ENCODE data around the gene FAXDC2.

FAXDC2 gene

DNA sequence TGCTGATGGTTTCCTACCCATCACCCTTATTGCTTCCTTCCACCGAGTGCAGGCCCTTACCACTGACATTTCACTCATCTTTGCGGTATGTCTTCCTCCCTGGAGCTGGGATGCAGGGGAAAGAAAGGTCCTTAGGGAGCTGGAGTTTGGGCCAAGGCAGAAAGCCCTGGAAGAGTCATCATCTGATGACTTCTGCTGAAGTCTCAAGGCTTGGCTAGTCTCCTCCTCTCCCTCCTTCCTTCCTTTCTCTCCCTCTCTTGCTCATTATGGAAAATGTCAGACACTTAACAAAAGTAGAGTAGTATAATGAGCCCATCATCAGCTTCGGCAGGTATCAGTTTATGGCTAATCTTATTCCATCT is 55.2 kb downstream of the FAXDC2 start:
- no peak for DNase-seq (ENCODE audit: low spot score)

DNA sequence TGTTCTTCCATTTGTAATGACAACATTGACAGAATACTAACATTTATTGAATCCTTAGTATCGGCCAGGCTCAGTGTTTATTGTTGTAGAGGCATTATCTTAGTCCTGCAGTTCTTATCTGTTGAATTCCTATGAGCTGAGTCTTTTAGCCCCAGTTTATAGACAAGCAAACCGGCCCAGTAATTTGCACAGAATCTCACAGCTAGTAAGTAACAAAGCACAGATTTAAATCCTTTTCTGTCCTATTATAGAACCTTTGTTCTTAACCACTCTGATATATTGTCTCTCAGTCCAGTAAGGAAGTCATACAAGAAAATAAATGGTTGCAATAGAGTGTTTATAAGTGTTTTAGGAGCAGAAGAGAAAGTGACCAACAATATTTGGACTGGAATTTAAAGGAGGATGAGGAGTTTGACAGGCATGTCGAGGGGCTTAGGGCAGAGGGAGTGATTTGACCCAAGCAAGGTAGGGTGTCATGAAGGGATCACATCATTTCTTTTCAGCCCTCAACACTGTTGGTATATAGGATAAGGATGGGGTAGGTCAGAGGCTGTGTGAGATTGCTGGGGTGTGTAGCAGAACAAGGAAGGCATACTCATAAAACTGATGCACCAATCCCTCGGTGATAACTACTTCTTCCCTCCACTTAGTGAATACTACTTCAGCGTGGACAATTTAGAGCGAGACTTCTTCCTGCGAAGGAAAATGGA is 55.7 kb downstream of the FAXDC2 start:
- no peak for DNase-seq (ENCODE audit: low spot score)

DNA sequence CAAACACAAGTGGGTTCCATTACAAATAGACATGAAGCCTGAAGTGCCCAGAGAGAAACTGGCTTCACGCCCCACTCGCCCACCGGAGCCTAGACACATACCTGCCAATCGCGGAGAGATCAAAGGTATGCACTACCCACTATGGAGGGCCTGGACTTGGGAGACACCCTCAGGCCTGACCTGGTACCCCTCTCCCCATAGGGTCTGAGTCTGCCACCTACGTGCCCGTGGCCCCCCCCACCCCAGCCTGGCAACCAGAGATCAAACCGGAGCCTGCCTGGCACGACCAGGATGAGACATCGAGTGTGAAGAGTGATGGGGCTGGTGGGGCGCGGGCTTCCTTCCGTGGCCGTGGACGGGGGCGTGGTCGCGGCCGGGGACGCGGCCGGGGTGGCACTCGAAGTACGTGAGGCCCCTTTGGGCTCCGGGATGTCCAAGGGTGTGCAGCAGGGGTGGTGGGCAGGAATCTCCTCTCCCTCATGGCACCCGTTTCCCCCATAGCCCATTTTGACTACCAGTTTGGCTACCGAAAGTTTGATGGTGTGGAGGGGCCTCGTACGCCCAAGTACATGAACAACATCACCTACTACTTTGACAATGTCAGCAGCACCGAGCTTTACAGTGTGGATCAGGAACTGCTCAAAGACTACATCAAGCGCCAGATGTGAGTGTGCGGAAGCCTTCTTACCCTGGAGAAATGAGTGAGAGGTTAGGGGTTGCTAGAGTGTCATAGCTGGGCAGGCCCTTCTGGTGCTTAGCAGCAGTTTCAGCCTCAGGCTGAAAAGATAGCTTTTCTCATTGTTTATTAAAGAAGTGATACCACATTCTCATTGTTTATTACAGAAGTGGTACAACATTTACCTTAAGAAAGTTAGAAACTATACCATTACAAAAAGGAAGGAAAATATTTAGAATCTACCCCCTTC is 56.5 kb downstream of the FAXDC2 start:
- no peak for DNase-seq (ENCODE audit: low spot score)

DNA sequence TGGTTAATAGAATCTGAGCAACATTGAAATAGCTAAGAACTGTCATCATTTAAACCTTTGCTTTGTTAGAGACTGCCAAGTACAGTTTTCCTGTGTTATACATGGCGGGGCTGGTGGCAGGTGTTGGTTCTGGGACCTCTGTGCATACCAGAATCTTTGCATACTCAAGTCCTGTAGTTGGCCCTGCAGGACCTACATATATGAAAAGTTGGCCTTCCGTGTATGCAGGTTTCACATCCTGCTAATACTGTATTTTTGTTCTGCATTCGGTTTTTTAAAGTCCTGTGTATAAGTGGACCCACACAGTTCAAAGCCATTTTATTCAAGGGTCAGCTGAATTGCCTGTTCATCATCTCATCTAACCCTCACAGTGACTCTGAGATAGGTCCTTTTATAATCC is 58.9 kb downstream of the FAXDC2 start:
- DNase-seq (ENCODE audit: low spot score), result no peak

DNA sequence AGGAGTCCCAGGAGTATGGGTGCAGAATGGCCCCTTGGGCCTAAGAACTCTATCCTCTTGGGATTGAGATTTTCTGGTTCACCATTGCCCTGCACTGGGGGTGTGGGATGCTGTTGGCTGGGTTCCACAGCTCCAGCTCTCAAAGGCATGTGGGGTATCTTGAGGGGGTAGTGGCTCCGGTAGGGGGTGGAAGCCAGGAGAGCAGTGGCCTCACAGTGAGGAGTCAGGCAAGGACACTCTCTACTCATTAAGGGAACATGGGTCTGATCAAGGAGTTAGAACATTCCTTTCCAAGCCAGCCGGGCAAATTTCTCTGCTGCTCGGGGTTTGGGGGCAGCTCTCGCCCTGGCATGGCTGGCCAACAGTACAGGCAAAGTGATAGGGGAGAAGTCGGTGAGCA is 62.2 kb downstream of the FAXDC2 start:
- no peak for DNase-seq (ENCODE audit: low spot score)

DNA sequence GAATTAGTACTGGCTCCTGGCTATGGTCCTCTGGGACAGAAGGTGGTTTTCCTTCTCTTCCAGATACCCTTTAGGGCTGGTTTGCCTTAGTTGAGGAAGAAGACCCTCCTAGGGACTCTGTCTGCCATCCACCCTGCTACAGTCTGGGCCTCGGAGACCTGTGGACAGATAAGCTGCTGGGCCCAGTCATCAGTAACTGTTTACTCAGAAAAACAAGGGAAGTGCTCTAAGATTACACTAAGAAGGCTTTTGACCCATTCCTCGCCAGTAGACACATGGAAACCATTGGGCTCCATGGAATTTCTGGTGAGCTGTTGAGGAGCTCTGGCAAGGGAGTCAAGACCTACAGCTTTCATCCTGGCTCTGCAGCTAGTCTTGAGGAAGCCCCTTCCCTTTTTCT is 64.0 kb downstream of the FAXDC2 start:
- DNase-seq (ENCODE audit: low spot score), result no peak

DNA sequence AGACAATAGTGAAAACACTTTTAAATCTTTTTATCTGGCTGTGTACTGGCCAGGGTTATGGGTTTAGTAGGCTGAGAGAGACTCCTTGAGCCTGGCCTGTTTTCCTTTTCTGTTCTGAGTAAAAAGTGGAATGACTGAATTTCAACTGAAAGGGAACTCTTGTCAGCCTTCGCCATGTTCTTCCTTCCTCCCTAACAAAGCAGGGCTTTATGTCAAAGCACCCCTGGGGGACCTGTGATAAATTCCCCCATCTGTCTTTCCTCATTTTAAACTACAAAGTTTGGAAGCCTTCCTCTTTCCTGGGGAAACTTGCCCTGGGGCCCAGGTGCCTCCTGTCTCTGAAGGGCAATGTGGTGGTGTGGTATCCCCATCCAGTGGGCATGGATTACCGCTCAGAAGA is 65.5 kb downstream of the FAXDC2 start:
- DNase-seq (ENCODE audit: low spot score), result no peak

DNA sequence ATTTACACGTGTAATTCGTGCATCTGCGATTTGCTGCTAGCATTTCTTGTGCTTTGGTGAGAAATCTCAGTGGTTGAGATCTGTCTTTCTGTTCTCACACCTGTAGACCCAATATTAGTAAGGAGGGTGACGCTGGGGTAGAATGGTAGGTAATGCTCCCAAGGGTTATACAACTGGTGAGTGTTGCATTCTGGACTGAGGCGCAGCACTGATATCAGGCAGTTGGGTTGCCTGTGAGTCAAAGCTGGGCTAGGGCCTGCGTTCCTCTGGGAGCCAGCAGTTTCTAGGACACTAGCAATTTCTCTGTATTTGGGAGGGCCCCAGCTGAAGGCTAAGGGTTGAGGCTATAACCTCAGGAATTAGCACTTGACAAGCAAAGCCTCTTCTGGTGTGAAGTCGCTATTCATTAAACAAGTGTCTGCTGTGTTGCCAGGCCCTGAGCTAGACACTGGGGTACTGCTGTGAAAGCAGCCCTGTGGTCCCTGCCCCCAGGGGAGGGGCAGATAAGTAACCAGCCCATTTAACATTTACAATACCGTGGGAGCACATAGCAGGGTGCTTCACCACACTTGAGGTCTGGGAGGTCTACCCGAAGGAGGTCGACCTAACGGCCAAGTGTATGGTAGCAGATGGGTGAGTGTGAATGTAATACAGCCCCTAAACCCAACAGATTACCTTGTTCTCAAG is 66.5 kb downstream of the FAXDC2 start:
- no peak for DNase-seq (ENCODE audit: low spot score)

DNA sequence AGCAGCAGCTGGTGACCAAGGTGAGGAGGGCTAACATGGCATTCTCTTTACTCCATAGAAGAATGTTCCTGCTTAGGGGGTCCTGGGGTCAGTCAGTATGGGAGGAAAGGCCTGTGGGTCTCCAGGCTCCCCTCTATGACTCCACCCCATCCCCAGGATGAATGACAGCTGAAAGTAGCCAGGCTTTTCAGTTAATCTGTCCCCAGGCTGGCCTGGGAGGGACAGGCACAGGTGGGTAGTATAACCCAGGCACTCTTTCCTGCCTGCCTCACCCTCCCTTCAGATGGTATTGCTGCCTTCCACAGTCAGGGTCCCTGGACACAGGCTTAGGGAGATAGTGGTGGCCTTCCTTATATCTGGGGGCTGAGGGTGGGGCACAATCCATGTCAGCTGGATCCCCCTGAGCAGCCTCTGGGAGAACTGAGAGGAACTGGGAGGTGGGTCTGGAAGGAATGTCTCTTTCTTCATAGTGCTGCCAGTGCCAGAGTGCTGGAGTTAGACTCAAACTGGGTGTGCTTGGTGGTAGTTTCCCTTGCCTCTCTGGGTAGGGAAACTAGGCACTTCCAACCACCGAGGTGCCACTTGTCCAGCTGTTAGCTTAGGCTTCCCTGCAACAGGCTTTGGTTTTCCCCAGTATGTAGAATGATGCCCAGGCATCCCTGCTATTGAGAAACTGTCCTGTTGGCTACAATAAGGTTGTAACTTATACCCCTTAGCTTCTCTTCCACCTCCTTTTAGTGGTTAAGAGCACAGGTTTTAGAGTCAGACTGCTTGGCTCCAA is 67.4 kb downstream of the FAXDC2 start:
- no peak for DNase-seq (ENCODE audit: low spot score)

DNA sequence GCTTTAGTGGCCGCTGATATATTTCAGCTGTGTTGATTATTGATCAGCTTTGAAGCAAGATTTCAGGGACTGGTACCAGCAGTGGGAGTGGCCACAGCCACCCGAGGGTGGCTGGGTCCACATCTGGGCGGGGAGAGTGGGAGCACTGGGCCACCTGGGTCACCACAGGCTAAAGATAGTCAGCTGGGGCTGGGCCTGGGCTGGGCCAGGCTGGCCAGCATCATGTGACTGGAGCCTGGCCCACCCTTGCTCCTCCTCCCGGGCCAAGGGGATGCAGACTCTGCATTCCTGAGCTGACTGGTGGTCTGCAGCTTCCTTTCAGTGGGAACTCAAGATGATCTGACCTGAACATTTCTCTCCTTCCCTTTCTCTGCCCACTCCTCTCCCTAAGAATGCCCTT is 68.1 kb downstream of the FAXDC2 start:
- no peak for DNase-seq (ENCODE audit: low spot score)

DNA sequence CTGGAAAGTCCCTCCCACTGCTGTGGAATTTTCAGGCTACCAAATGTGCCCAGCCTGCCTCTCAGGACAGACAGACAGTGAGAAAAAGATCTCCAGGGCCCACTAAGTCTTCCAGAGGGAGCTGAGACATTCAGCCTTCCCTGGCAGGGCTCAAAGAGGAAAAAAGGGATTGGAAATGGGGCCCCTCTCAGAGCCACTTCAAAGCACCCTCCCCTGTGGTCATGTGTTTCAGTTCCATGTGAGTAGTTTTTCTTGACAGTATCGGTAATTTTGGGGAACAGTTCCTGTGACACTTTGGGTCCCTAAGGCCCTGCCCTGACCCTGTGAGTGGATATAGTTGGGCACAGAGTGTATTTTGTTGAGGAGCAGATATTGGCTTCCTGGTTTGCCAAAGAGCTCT is 70.3 kb downstream of the FAXDC2 start:
- no peak for DNase-seq (ENCODE audit: low spot score)

DNA sequence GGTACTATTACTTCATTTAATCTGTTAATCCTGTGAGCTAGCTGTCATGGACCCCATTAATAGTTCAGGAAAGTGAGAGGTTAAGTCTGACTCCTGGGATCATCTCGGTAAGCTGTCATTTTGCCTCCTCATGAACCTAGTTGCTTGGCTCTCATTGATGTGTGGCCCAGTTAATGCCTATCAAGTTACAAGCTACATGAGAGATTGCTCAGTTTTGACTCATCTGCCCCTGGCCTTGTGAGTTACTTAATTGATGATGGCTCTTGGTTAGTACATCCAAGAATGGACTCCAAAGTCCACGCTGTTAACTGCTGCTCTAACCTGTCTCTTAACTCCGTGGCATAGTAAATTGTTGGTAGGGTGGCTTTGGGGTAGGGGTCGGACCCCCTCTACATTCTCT is 71.3 kb downstream of the FAXDC2 start:
- no peak for DNase-seq (ENCODE audit: low spot score)

DNA sequence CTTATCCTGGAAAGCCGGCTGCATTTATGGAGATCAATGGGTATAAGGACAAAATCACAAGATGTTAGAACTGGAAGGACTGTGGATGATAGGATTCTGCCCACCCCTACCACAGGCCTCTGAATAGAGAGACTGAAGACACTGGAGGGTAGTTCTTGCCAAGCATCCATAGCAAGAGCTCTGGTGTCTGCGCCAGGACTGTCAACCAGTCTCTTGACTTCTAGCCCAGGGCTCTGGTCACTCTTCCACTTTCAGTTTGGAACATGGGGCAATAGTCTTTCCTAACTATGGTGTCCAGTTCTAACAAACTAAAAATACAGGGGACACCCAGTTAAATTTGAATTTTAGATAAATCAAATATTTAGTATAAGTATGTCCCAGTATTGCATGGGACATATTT is 71.9 kb downstream of the FAXDC2 start:
- DNase-seq (ENCODE audit: low spot score), result no peak

DNA sequence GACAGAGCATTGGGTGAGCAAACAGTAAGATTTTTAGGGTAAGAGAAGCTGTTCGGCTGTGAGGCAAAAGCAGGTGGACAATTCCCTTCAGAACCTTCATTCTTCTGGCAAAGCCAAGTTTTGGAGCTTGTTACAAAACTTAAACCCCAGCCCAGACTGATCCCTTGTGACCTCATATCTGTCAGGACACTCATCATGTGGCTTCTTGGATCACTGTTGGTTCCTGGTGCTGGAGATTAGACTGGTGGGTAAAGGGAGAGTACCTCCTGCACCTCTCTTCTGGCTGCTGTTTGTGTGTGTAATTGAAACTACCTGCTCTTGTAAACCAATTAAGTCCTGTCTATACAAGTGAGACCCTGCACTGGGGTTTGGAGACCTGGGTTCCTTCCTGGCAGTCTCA is 74.2 kb downstream of the FAXDC2 start:
- DNase-seq (ENCODE audit: low spot score), result no peak

DNA sequence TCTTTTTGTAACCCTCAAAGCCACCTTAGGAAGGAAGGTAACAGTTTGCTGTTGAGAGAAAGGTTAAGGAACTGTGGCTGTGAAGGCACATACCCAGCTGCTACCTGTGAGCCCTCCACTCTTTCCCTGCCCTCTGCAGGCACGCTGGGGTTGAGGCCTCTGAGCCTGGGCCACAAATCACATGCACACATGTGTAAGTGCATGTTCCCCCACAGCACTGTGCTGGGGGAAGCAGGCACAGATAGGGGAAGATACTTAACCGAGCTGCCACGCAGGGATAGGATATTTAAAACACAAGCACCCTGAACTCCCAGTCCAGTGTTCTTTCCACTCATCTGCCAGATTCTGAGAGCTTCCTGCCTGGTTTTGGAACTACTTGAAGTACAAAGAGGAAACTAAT is 77.1 kb downstream of the FAXDC2 start:
- no peak for DNase-seq (ENCODE audit: low spot score)

DNA sequence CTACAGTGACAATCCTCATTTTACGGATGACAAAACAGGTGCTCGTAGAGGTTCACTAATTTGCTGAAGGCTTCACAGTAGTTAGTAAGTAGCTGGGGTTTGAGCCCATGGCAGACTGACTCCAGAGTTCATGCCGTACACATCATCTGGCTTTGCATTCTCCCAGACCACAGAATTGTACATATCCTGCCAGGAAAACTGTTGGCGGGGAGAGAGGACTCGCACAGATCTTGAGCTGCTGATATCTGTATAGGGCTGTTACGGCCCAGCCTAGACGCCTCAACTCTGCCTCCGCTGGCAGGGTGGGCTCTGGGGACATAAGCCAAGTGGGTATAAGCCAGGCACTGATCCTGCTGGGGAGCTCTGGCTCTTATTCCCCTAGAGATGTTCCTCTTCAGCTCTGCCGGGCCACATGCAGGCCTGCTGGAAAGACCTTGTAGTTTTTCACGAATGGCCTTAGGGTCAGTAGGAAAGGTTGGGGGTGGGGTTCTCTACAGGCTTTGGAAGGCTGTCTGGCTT is 79.0 kb downstream of the FAXDC2 start:
- DNase-seq (ENCODE audit: low spot score), result no peak

DNA sequence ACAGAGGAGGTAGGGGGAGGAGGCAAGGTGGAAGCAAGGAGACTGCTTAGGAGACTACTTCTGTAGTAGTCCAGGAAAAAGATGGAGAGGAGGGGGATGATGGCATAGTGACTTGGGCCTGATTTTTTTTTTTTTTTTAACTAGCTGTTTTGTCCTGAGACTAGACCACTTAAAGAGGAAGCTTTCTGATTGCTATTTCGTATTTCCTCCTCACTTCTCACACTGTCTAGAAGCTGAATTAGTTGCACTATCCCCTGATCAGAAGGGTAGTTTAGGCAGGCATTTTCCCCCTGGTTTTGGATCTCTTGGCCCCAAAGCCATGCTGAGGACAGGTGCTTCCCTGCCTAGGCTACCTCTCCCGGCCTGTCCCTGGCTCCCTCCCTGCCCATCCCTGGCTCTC is 80.3 kb downstream of the FAXDC2 start:
- no peak for DNase-seq (ENCODE audit: low spot score)
